Smooth muscle cell (in vitro differentiated cells): ENCODE measurements around the gene CDK12. TPM values are rescaled to one million over a fixed set of nuclear protein-coding genes. Genes with fewer than 3 reads are reported as not detected.
"Not testable (repeated sequence)": the region's sequence is repeated elsewhere in the genome, so short reads cannot be mapped to it uniquely, and the experiment has no call there.

ENCODE experiments used
- DNase-seq: peaks from one replicate; lab custom pipeline; 2025; ENCODE audit not compliant: unreplicated experiment; lab: John Stamatoyannopoulos, UW
- H2AFZ ChIP-seq: fragments of 200-600 bp; sonication (generic); 2 replicates; pipeline ENCODE4 v1.6.0; 2016; ENCODE audit warnings: antibody characterized with exemption, low read depth, mild to moderate bottlenecking
- H3F3A ChIP-seq: fragments of 200-600 bp; sonication (generic); 2 replicates; pipeline ENCODE4 v1.6.0; 2017; ENCODE audit warnings: antibody characterized with exemption, low read depth
- H3K27ac ChIP-seq: fragments of 200-600 bp; sonication (generic); 2 replicates; pipeline ENCODE4 v1.5.1; 2016; ENCODE audit warnings: low read depth, mild to moderate bottlenecking
- H3K27me3 ChIP-seq: fragments of 200-600 bp; sonication (generic); 2 replicates; pipeline ENCODE4 v1.6.1; 2016; ENCODE audit warnings: low read depth, mild to moderate bottlenecking
- H3K36me3 ChIP-seq: fragments of 200-600 bp; sonication (generic); 2 replicates; pipeline ENCODE4 v1.5.1; 2016; ENCODE audit warnings: low read depth
- H3K4me1 ChIP-seq: fragments of 200-600 bp; sonication (generic); 2 replicates; pipeline ENCODE4 v1.5.1; 2016; ENCODE audit warnings: low read depth
- H3K4me2 ChIP-seq: fragments of 200-600 bp; sonication (generic); 2 replicates; pipeline ENCODE4 v1.6.0; 2016; ENCODE audit warnings: mild to moderate bottlenecking
- H3K4me3 ChIP-seq: fragments of 200-600 bp; sonication (generic); 2 replicates; pipeline ENCODE4 v1.5.1; 2016; ENCODE audit warnings: mild to moderate bottlenecking
- H3K79me2 ChIP-seq: fragments of 200-600 bp; sonication (generic); 2 replicates; pipeline ENCODE4 v1.6.0; 2016; ENCODE audit warnings: low read depth, mild to moderate bottlenecking
- H3K9ac ChIP-seq: fragments of 200-600 bp; sonication (generic); 2 replicates; pipeline ENCODE4 v1.6.0; 2016; ENCODE audit warnings: low read depth
- H3K9me3 ChIP-seq: fragments of 200-600 bp; sonication (generic); replicated peaks from 2 replicates; pipeline ENCODE4 v1.5.1; 2016; ENCODE audit warnings: low read depth
- H4K20me1 ChIP-seq: fragments of 200-600 bp; sonication (generic); 2 replicates; pipeline ENCODE4 v1.6.0; 2016; ENCODE audit warnings: low read depth
- CTCF ChIP-seq: fragments of 200-600 bp; sonication (generic); IDR thresholded peaks from 2 replicates; pipeline ENCODE4 v1.5.1; 2017; ENCODE audit warnings: borderline replicate concordance, mild to moderate bottlenecking, antibody characterized with exemption; ENCODE audit not compliant: insufficient read depth, poor library complexity, severe bottlenecking
- WGBS: methylation state at CpG from one replicate; pipeline ENCODE4 v1.1.7; 2016; ENCODE audit warnings: low lambda C conversion rate; 5-methylcytosine and 5-hydroxymethylcytosine counted together
- polyA plus RNA-seq: library from polyadenylated mRNA; unstranded; fragments of >200 nt; fragmentation: Nextera tagmentation; extraction: Ambion mirVana; gene quantifications from 2 replicates; pipeline ENCODE4 v1.2.1, GENCODE V29; 2016
- total RNA-seq: library from RNA; depleted of rRNA; stranded (reverse); fragments of >200 nt; gene quantifications from 2 replicates; pipeline ENCODE4 v1.2.3, GENCODE V29; 2014

The CDK12 gene
- total and polyA plus RNA-seq, 2 experiments from 2014 or later: 5.8 to 37.7 TPM

- H3K9ac ChIP-seq: no peak overlapping the region
- DNase-seq: no peak
- TF ChIP-seq CTCF: no peak
- WGBS: 99% methylated on average over 3 of the region's 3 CpGs
- H3K4me1 ChIP-seq: no peaks in the 10 kb centered on the region
- no peaks in the 10 kb centered on the region for H3K27me3 ChIP-seq
- no peak overlapping the region for H3K4me3 ChIP-seq
- H4K20me1 ChIP-seq: peaks cover 19% of the 10 kb centered on the region
- no peaks in the 10 kb centered on the region for H3F3A ChIP-seq
- H3K9me3 ChIP-seq: no peaks in the 10 kb centered on the region
- H2AFZ ChIP-seq: no peak overlapping the region
- no peak overlapping the region for H3K4me2 ChIP-seq
- no peaks in the 10 kb centered on the region for H3K79me2 ChIP-seq
- H3K36me3 ChIP-seq: peaks cover 10% of the 10 kb centered on the region
- H3K27ac ChIP-seq: no peak overlapping the region
Observed at GRCh38 chr17:39534768-39535405, 73.6 kb downstream of the CDK12 start.

- no peaks in the 10 kb centered on the region for H3K27me3 ChIP-seq
- H2AFZ ChIP-seq: no peak overlapping the region
- H3K4me3 ChIP-seq: no peak overlapping the region
- no peaks in the 10 kb centered on the region for H3F3A ChIP-seq
- no peaks in the 10 kb centered on the region for H3K36me3 ChIP-seq
- H3K79me2 ChIP-seq: no peaks in the 10 kb centered on the region
- no peaks in the 10 kb centered on the region for H3K4me1 ChIP-seq
- TF ChIP-seq CTCF: no peak
- H3K4me2 ChIP-seq: no peak overlapping the region
- H3K27ac ChIP-seq: no peak overlapping the region
- H4K20me1 ChIP-seq: peaks cover 11% of the 10 kb centered on the region
- H3K9me3 ChIP-seq: no peaks in the 10 kb centered on the region
- H3K9ac ChIP-seq: no peak overlapping the region
- no peak for DNase-seq
Observed at GRCh38 chr17:39536468-39536867, 75.2 kb downstream of the CDK12 start.

- not testable (repeated sequence) for H3K27ac ChIP-seq, H3K79me2 ChIP-seq, DNase-seq, H3K9me3 ChIP-seq, H3F3A ChIP-seq, H2AFZ ChIP-seq, H3K4me2 ChIP-seq, H3K36me3 ChIP-seq, H3K4me3 ChIP-seq, H3K4me1 ChIP-seq, H3K27me3 ChIP-seq, H3K9ac ChIP-seq
- WGBS: 95% methylated on average over 2 of the region's 2 CpGs
- H4K20me1 ChIP-seq: peaks cover 11% of the 10 kb centered on the region
Observed at GRCh38 chr17:39537364-39537763, 76.1 kb downstream of the CDK12 start.

- no peaks in the 10 kb centered on the region for H3K27me3 ChIP-seq
- H3K9ac ChIP-seq: no peak overlapping the region
- no peak overlapping the region for H2AFZ ChIP-seq
- no peaks in the 10 kb centered on the region for H3K36me3 ChIP-seq
- no peaks in the 10 kb centered on the region for H3K9me3 ChIP-seq
- H3K4me2 ChIP-seq: no peak overlapping the region
- H3K4me3 ChIP-seq: no peak overlapping the region
- no peak for DNase-seq
- H4K20me1 ChIP-seq: peaks cover 7% of the 10 kb centered on the region
- no peak overlapping the region for H3K27ac ChIP-seq
- H3F3A ChIP-seq: no peaks in the 10 kb centered on the region
- no peaks in the 10 kb centered on the region for H3K79me2 ChIP-seq
- WGBS: 57% methylated on average over 3 of the region's 3 CpGs
- no peaks in the 10 kb centered on the region for H3K4me1 ChIP-seq
- no peak for TF ChIP-seq CTCF
Observed at GRCh38 chr17:39538866-39539265, 77.6 kb downstream of the CDK12 start.
